ENCODE measurements around the gene LPIN3. TPM values are rescaled to one million over a fixed set of nuclear protein-coding genes. Genes with fewer than 3 reads are reported as not detected.
A peak's percentile ranks its signal among the peaks of the same experiment; 100 is the strongest.

LPIN3 gene
- total RNA-seq, 4 donors from 2014 or later: 5.5 to 16.6 (median 9.1) TPM

DNA sequence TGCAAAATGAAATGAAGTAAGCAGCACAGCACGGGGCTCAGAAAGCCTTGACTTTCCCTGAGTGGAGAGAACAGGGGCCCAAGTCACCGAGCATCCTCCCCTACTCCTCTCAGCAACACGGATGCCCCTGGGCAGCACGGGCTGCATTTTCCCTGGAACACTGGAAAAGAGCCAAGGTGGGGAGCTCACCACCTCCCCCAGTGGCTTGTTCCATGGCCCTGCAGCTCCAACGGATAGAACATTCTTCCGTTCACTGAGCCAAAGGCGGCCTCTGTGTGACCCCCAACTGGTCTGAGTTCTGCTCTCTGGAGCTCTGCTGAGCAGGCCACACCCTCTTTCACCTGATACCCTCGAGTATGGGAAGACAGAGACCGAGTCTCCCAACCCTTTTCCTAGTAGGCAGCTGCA is 46.8 kb downstream of the LPIN3 start:
- TF ChIP-seq POLR2A (IDR thresholded peaks at IDR 0.05) (no peak), EP300 (IDR thresholded peaks at IDR 0.05) (no peak), POLR2AphosphoS5 (IDR thresholded peaks at IDR 0.05) (no peak), CTCF (IDR thresholded peaks at IDR 0.05) (no peak)
- no peaks in the 10 kb centered on the region for H3K9me3 ChIP-seq
- no peaks in the 10 kb centered on the region for H3K36me3 ChIP-seq
- peak; percentile 25 for ATAC-seq
- H3K27me3 ChIP-seq: no peaks in the 10 kb centered on the region
- WGBS, 2 donors (ENCODE audit: low coverage in 1 of 2): 0 to 60% methylated on average over 2 to 3 of the region's 9 CpGs
- peaks cover 0 to 24% (median 12%) of the 10 kb centered on the region in 3 donors for H3K4me1 ChIP-seq
- no peak overlapping the region for H3K27ac ChIP-seq
- H3K4me3 ChIP-seq: no peak overlapping the region

GRCh38 chr20:41390889-41391288 is 50.3 kb downstream of the LPIN3 start:
- no peak overlapping the region for H3K4me3 ChIP-seq
- 96 to 98% methylated on average over 3 of the region's 3 CpGs for WGBS, 2 donors (ENCODE audit: low coverage in 1 of 2)
- no peak overlapping the region for H3K27ac ChIP-seq
- no peaks in the 10 kb centered on the region for H3K27me3 ChIP-seq
- no peaks in the 10 kb centered on the region for H3K36me3 ChIP-seq
- TF ChIP-seq CTCF (IDR thresholded peaks at IDR 0.05): no peak
- no peak for TF ChIP-seq EP300 (IDR thresholded peaks at IDR 0.05)
- TF ChIP-seq POLR2AphosphoS5 (IDR thresholded peaks at IDR 0.05): no peak
- no peak for TF ChIP-seq POLR2A (IDR thresholded peaks at IDR 0.05)
- peaks cover 0 to 59% (median 26%) of the 10 kb centered on the region in 3 donors for H3K4me1 ChIP-seq
- no peak for ATAC-seq
- H3K9me3 ChIP-seq: no peaks in the 10 kb centered on the region

GRCh38 chr20:41391587-41392001 is 51.0 kb downstream of the LPIN3 start:
- WGBS, 2 donors (ENCODE audit: low coverage in 1 of 2): 93 to 96% methylated on average over 6 to 8 of the region's 10 CpGs
- Histone ChIP-seq H3K27me3 (no peaks in the 10 kb centered on the region), H3K27ac (peak overlapping the region in 2 of 4 donors; percentile 63 to 67), H3K4me1 (peaks cover 0 to 61% (median 30%) of the 10 kb centered on the region in 3 donors), H3K9me3 (no peaks in the 10 kb centered on the region), H3K4me3 (no peak overlapping the region), H3K36me3 (no peaks in the 10 kb centered on the region)
- ATAC-seq: no peak
- TF ChIP-seq POLR2AphosphoS5 (IDR thresholded peaks at IDR 0.05) (no peak), EP300 (IDR thresholded peaks at IDR 0.05) (no peak), POLR2A (IDR thresholded peaks at IDR 0.05) (no peak), CTCF (IDR thresholded peaks at IDR 0.05) (no peak)

- no peak for ATAC-seq
Observed at GRCh38 chr20:41392295-41392694, 51.7 kb downstream of the LPIN3 start.

More at GRCh38 chr20:41392295-41392694, 51.7 kb downstream of the LPIN3 start:
- Histone ChIP-seq H3K9me3 (no peaks in the 10 kb centered on the region), H3K27me3 (no peaks in the 10 kb centered on the region), H3K4me3 (no peak overlapping the region), H3K27ac (peak overlapping the region in 3 of 4 donors; percentile 51 to 67 (median 63)), H3K4me1 (peaks cover 0 to 55% (median 26%) of the 10 kb centered on the region in 3 donors), H3K36me3 (no peaks in the 10 kb centered on the region)
- 75% methylated on average over 1 of the region's 1 CpG; no CpG with 5 or more reads in 1 of the 2 donors for WGBS, 2 donors (ENCODE audit: low coverage in 1 of 2)
- TF ChIP-seq POLR2AphosphoS5 (IDR thresholded peaks at IDR 0.05): no peak
- no peak for TF ChIP-seq CTCF (IDR thresholded peaks at IDR 0.05)
- no peak for TF ChIP-seq EP300 (IDR thresholded peaks at IDR 0.05)
- no peak for TF ChIP-seq POLR2A (IDR thresholded peaks at IDR 0.05)
